Left lobe of liver (tissue), 2 donors: Measurements from ENCODE around the gene CHAC1. TPM values are rescaled to one million over a fixed set of nuclear protein-coding genes. Genes with fewer than 3 reads are reported as not detected.

Experiments
- ATAC-seq: fragments of 200-7000 bp; cut with Tn5 transposase; one replicate; pipeline ENCODE4 v1.9.1; 2020; ENCODE audit warnings: mild to moderate bottlenecking, moderate library complexity
- DNase-seq: peaks from one replicate; pipeline ENCODE4 v3.0.0-alpha.2; 2020; ENCODE audit warnings: low spot score
- total RNA-seq: library from RNA; stranded (reverse); gene quantifications from one replicate; pipeline ENCODE4 v1.2.1, GENCODE V29; 2021
- donor health status: DM: no; HTN: no; CAD: no; lungs with moderate emphysema.
- donor health status: DM: no; HTN: yes; CAD: no.

Gene CHAC1
- total RNA-seq, 1 donor from 2014 or later: 1.1 TPM

DNA sequence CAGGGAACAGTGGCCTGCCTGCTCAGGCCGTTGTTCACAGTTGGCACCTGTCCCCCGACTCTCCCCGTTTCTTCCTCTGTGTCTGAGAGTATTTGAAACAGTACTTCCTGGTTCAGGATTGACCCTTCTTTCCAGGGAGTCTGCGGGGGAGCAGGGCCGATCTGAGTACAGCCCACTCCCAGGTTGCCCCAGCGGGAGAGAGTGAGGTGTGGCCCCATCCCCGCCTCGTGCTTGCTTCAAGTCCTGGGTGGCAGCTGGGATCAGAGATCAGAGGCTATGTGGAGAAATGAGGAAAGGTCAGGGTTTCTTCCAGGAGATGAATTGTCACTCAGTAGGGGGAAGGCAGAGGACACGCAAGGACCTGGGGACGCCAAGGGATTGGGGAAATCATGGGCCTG, 30.7 kb upstream of the CHAC1 start:
- ATAC-seq (no peak), DNase-seq (no peak)

DNA sequence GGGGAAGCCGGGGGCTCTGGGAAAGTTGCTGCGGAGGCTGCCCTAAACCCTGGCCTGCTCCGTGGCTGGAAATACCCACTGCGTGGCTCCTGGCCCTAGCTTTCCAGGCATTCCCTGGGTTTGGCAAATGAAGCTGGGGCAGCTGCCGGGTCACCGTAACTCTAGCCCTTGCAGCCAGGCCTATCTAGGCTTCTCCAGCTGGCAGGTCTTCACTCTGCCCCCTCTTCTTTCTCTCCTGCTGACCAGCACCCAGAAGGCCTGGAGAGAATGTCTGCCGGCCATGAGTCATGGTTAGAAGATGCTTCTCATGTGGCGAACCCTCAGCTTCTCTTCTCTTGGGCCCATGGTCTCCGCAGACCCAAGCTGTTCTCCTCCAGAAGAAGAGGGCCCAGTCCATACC, 29.7 kb upstream of the CHAC1 start:
- DNase-seq (no peak), ATAC-seq (no peak)

DNA sequence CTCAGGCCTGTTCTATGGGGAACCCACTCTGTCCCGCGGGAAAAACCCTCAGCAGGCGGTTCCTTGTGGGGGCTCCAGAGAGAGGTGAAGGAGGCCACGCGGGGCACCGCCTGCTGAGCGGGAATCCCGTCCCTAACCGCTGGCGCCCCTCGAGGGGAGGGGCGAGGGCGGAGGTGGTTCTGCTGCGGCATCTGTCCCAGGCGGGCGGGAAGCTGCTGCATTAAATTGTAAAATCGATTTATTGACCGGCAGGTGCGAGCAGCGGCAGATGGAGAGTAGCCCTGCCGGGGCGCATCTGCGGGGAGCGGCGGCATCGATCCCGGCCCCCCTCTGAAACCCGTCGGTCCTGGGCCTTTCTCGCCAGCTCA, 27.8 kb upstream of the CHAC1 start:
- no peak for ATAC-seq
- no peak for DNase-seq

- no peak for DNase-seq
- peak; percentile 38 for ATAC-seq
These were observed 27.2 kb upstream of the CHAC1 start for GRCh38 chr15:40925863-40926658.

DNA sequence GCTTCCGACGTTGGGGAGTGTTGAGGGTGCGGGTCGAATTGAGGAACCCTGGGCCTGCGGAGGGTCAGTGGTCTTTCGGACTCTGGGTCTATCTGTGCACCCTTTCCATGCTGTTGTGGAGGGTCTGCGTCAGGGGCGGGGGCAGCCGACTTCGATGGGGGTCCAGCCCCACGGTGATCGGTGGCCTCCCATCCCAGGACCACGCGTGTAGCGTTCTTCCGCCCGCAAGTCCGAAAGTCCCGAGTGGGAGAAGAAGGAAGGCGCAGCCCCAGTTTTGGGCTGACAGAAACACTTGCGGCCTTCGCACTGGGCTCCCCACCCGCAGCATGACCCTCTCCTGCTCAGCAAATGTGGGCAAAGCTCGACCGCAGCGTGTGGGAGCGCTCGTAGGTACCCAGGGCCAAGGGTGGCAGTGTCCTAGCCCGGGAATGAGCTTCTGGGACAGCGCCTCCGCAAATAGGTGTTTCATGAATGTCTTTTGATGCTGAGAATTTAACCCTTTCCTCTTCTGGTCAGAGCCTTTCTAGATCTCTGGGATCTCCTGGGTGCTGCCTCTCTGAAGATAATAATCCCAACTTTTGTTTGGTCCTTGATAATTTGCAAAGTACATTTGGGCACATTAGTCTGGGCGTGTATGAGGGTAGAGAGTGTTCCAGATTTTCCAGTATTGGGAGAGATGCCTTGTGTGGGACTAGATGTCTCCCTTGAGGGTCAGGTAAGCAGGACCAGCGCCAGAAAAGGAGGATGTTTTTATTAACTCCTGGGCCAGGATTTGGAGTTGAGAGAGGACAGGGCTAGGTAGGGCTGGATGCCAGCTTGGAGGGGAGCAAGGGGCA, 26.4 kb upstream of the CHAC1 start:
- ATAC-seq: no peak
- DNase-seq: no peak

- ATAC-seq (no peak), DNase-seq (no peak)
These were observed 25.8 kb upstream of the CHAC1 start for GRCh38 chr15:40927495-40927872.

GRCh38 chr15:40927873-40928806, 25.1 kb upstream of the CHAC1 start:
- no peak for ATAC-seq
- no peak for DNase-seq

DNA sequence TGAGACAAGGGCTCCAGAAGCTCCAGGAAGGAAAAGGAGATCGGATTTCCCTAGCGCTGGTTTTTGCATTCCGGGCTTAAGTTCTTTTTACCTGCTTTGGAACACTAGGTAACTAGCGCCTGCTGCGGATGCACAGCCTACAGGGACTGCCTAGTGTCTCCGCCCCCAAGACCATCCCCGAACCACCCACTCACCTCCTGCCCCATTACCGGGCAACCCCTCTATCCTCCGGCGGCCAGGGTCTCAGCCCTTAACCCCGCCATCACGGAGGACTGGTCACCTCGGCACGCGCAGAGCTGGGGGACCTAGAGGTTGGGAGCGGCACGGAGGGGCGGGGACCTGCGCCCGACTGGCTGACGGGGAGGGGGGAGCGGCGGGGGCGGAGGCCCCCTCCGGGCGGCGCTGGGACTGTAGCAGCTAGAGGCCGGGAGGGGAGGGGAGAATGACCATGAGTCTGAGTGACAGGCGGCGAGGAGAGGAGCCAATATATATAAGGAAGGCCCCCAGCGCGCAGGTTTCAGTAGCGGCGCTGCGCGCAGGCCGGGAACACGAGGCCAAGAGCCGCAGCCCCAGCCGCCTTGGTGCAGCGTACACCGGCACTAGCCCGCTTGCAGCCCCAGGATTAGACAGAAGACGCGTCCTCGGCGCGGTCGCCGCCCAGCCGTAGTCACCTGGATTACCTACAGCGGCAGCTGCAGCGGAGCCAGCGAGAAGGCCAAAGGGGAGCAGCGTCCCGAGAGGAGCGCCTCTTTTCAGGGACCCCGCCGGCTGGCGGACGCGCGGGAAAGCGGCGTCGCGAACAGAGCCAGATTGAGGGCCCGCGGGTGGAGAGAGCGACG, 24.2 kb upstream of the CHAC1 start, which contains the start of gene DLL4:
Gene DLL4, plus strand, starts transcription at position 520 of the 839 bp plus-strand sequence. CDS start 329 bp downstream, outside the sequence.
- DNase-seq: no peak
- ATAC-seq: peak; percentile 47

GRCh38 chr15:40929660-40930429, 23.4 kb upstream of the CHAC1 start:
- peak; percentile 54 for ATAC-seq

DNA sequence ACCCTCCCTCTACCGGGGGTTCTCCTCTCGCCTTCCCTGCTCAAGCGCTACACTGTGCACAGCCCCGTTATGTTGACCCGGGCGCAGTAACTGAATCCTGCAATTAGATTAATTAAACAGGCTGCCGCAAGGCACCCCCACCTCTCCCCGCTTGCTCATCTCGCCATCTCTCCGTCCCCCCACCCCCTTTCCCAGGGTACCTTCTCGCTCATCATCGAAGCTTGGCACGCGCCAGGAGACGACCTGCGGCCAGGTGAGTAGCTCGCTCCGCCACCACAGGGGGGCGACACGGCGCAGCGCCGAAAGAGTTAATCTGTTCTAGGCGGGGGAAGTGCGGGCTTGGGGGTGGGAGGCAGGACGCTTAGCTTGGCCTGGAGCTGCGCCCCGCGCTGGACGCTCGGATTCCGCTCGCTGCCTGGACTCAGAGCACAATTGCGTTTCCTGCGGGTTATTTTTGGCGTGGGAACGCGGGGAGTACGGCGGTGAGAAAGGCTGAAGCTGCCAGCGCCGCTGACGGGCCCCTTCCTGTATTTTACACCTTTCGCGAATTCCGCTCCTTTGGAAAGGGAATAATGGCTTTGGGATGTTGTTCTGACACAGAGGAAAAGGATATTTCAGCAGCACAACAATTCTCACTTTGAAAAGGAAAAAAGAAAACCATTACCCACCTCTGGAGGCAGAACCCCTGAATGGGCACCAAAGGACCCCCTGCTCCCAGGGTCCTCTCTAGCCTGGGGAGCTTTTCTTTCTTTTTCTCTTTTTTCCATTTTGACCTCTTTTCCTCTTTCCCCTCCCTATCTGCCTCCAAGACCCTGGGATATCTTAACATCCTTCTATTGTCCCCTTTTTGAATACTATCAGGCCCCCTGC, 22.6 kb upstream of the CHAC1 start:
- peak; percentile 24 for ATAC-seq

More at GRCh38 chr15:40929660-40930429, 23.4 kb upstream of the CHAC1 start:
- DNase-seq: no peak

GRCh38 chr15:40931300-40932142, 21.8 kb upstream of the CHAC1 start:
- ATAC-seq (no peak), DNase-seq (no peak)

More for the DNA sequence above, 22.6 kb upstream of the CHAC1 start:
- DNase-seq: no peak

DNA sequence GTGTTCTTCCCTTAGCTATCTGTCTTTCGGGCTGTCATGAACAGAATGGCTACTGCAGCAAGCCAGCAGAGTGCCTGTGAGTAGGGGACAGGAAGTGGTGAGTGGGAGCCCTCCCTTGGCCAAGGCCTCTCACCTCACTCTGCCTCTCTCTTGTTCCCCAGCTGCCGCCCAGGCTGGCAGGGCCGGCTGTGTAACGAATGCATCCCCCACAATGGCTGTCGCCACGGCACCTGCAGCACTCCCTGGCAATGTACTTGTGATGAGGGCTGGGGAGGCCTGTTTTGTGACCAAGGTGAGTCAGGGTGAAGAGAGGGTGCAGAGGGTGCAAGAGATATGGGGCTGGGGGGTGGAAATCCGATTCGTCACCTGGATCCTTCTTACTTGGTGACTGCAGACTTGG, 21.1 kb upstream of the CHAC1 start:
- DNase-seq (no peak), ATAC-seq (no peak)

GRCh38 chr15:40932649-40933516, 20.4 kb upstream of the CHAC1 start:
- DNase-seq (no peak), ATAC-seq (peak; percentile 36)

GRCh38 chr15:40933517-40933902, 19.8 kb upstream of the CHAC1 start:
- ATAC-seq (no peak), DNase-seq (no peak)

GRCh38 chr15:40934457-40934856, 18.8 kb upstream of the CHAC1 start:
- ATAC-seq (no peak), DNase-seq (no peak)

DNA sequence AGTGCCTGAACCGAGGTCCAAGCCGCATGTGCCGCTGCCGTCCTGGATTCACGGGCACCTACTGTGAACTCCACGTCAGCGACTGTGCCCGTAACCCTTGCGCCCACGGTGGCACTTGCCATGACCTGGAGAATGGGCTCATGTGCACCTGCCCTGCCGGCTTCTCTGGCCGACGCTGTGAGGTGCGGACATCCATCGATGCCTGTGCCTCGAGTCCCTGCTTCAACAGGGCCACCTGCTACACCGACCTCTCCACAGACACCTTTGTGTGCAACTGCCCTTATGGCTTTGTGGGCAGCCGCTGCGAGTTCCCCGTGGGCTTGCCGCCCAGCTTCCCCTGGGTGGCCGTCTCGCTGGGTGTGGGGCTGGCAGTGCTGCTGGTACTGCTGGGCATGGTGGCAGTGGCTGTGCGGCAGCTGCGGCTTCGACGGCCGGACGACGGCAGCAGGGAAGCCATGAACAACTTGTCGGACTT, 17.0 kb upstream of the CHAC1 start:
- no peak for DNase-seq
- ATAC-seq: no peak
